HS-27A (cell line): Measurements from ENCODE around the gene EXTL1.

Source experiments
- DNase-seq: peaks from one replicate; pipeline ENCODE4 v3.0.0-alpha.2; 2012; ENCODE audit warnings: low read depth, missing footprints

Gene EXTL1

GRCh38 chr1:26025060-26025459 lies 3.5 kb downstream of the EXTL1 start:
- DNase-seq = no peak

DNA sequence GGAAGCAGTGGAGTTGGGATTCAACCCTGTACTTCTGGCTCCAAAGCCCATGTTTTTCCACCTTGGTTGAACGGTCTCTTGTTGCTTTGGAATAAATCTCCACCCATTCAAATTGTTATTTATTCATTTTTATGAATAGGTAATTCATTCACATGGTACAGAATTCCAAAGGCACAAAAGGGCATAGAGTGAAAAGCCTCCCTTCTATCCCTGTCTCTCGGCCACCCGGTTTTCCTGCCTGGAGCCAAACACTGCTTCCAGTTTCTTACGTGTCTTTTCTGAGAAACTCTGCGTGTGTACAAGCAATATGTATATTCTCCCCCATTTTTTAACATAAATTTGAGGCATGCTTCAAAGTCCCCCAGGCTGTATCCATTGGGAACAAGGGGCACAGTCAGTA lies 3.9 kb downstream of the EXTL1 start:
- DNase-seq = no peak

DNA sequence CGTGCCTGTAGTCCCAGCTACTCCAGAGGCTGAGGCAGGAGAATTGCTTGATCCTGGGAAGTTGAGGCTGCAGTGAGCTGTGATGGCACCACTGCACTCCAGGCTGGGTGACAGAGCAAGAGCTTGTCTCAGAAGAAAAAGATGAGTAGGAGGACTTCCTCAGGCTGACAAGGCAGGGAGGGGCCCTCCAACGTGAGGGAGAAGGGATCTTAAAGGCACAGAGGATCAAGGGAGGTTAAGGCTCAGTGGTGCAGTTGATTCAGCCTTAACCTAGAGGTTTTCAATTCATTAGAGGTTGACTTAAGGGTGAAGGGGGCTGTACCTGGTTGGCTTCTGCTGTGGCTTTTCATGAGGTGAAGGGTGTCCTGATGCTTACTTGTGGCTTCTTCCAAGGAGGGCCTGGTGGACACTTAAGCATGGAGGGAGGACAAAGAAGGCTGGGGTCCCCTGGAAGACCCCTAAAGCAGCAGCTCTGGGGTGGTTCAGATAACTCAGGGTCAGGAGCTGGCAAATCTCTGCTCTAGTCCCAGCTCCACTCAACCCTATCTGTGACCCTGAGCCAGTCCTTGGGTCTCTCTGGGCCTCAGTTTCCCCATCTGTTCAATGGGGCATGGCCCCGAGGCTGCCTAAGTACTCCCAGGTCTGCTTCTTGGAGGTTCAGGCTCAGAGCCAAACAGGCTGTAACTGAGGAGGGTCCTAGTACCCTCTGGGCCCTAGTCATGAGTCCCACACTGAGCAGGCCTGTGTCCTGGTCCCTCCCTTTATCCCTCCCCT lies 6.3 kb downstream of the EXTL1 start:
- DNase-seq = no peak

DNA sequence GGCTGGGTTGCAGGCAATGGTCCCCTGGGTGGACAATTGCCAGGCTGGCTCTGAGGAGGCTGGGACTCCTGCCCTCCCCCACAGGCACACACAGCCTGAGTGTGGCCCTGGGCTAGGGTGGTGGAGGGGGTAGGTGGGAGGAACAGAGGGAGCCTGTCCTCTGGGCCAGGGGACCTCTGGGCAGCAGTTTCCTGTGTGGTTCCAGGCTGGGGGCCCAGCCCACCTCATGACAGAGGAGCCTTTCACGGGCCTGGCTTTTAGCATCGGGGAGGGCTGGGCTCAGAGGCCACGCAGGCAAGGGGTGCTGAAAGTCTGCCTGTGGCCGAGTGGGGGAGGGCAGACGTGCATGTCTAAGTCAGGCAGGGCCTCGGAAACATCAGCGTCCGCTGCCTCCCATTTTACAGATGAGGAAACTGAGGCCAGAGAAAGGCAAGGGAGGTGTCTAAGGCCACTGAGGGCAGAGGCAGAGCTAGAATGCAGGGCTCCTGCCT lies 7.0 kb downstream of the EXTL1 start:
- DNase-seq = no peak

DNA sequence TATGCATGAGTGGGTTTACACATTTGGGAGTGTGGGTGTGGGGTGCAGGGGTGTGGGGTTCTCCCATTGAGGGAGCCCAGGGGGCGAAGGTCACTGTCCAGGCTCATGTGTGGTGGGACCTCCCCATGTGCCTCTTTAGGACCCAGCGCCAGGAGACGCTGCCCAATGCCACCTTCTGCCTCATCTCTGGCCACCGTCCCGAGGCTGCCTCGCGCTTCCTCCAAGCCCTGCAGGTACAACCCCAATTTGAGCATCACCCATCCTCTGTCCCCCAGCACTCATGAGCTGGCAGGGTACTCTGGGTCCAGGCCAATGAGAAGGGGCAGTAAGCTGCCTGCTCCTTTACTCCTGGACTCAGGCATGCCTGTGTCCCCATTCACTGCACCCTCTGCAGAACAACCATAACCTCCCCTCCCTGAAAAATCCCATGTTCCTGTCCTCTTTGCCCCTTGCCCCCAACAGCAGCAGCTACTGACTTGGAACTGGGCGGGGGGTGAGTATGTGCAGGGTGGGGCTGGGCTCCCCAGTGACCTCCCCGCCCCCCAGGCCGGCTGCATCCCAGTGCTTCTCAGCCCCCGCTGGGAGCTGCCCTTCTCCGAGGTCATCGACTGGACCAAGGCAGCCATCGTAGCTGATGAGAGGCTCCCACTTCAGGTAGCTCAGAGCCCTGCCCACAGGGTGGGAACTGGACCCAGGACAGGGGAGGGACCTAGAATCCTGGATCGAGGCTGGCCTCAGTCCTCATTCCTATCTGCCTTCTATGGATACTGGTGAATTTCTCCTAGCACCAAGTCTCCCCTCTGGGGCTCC lies 7.7 kb downstream of the EXTL1 start:
- DNase-seq = no peak

- no peak for DNase-seq
Measured at GRCh38 chr1:26029864-26030481, 8.4 kb downstream of the EXTL1 start.

- no peak for DNase-seq
Measured at GRCh38 chr1:26031196-26031595, 9.6 kb downstream of the EXTL1 start.

- no peak for DNase-seq
Measured at GRCh38 chr1:26031611-26032220, 10.1 kb downstream of the EXTL1 start.

DNA sequence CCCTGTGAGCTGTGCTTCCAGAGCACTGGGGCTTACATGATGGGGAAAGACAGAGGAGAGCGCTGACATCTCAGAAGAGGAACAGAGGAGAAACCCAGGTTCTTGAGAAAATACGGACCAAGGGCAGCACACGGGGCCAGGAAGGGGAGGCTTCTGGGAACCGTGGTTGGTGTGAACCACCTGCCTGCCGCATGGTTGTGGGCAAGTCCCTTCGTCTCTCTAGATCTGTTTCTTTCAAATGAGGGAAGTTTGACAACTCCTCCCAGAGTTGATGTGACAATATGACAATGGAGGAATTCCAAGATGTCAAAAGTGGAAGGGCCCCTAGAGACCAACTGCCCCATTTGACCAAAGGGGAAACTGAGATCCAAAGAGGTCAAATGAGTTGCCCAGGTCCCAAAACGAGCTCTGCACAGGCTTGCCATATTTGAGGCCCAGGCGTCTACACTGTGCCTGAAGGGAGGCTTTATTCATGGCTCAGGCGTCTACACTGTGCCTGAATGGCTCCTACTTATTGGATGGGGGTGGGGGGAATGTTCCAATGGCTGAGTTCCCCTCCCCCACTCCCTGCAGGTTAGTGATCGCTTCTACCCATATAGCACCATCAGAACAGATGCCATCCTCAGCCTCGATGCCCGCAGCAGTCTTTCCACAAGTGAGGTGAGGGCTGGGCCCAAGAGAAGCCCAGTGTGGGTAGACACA lies 11.2 kb downstream of the EXTL1 start:
- no peak for DNase-seq

DNA sequence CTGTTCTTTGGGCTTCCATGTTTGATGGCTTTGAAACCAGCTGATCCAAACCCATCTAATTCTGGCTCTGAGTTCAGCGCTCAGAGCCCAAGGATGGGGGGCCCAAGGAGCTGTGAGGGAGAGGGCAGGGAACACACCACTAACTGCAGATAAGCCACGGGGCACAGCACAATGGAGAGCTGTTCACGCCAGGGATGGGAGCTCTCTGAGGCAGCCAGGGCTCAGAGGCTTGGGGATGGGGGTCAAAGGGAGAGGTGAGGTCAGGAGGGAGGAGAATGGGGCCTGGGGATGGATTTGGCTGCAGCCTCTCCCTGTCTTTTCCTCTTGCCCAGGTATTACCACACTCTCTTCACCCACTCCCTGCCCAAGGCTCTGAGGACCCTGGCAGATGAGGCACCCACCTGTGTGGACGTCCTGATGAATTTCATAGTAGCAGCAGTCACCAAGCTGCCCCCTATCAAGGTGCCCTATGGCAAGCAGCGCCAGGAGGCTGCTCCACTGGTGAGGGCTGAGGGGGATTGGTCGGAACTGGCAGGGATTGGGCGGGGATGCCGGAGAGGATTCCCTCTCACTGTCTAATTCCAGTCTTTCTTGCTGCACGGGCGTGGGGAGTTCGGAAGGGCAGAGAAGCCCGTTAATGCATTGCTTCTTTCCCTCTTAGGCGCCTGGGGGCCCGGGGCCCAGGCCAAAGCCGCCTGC lies 13.1 kb downstream of the EXTL1 start:
- no peak for DNase-seq

- DNase-seq = peak; percentile 72
Measured at GRCh38 chr1:26035203-26035958, 13.8 kb downstream of the EXTL1 start.

DNA sequence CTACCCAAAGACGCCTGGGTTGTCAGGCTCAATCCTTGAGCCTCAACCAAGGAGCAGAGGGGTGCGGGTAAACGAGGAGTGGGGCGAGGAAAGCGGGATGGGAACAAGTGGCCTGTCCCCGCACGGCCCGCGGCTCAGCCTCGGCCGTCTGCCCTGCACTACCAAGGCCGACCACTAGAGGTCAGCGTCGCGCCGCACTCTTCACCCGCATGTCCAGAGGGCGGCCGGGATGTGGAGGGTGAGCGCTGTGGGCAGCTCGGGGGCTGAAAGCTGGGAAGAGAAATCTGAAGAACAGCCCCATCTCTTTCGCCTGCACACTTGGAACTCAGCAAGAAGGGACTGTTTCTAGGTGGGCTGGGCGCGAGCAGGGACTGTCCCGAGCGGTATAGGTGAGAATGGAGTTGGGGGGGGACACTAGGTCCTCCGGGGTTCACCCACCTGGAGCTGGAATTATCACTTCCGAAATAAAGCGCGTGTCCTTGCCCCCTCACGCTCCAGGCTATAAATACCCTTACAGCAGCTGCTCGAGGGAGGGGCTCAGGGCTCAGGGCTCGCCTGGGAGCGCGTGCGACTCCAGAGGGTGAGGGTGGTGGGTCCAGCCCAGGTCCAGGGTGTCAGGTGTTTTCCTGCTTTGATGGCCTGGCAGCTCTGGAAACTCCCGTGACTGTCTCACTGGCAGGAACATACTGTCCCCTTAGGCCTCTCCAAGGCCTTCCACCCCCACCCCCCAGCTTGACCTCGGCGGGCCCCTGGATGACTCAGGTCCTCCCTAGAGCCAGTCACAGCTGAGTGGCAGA lies 14.6 kb downstream of the EXTL1 start:
- DNase-seq = peak; percentile 59

- DNase-seq = no peak
Measured at GRCh38 chr1:26036756-26037281, 15.2 kb downstream of the EXTL1 start.

DNA sequence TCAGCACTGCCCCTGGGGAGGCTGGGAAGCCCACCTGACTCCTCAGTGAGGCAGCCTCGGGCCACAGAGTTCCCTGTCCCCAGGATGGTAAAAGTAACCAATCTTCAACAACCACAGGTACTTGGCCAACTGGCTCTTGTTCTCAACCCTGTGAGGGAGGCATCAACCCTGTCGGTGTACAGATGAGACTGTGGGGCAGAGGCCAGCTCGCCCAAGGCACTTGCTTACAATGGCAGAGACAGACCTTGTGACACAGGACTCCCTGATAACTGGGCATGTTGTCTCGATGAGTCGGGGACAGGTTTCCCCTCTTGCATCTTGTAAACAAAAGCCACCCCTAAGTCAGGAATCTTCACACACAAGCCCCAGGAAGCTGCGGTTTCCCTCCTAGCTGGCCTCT lies 16.3 kb downstream of the EXTL1 start:
- DNase-seq = no peak

DNA sequence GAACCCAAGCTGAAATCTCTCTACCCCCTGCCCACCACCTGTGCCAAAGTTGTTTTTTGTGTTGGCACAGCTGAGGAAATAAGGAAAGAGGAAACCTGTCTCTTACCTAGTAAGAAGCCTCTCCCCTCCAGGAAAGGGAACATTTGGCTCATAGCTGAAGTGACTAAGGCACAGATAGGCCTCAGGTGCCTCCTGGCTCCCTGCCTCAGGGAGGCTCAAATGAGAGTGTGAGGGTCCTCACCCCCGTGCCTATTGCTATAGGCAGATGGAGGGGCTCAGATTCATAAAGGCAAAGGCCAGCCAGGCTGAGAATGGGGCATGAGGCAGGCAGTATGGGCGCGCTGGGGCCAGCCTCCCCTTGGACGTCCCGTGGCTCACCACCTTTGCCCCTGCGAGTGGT lies 16.9 kb downstream of the EXTL1 start:
- DNase-seq = no peak

DNA sequence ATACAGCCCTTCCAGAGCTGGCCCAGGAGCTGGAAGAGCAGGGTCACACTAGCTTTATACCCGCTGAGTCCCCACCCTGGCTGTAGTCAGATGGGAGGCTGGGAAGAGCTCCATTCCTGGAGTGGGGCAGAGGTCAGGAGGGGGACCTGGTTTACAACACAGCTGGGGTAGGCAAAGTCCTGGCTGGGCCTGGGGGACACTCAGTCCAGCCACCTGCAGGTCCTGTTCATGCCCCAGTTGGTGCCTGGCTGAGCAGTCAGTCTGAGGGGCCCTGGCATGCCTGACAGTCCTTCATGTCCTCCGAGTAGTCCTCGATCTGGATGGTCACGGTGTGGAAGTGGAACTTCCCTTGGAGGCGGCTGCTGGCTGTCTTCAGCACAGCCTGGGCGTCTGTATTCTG lies 17.3 kb downstream of the EXTL1 start:
- no peak for DNase-seq

DNA sequence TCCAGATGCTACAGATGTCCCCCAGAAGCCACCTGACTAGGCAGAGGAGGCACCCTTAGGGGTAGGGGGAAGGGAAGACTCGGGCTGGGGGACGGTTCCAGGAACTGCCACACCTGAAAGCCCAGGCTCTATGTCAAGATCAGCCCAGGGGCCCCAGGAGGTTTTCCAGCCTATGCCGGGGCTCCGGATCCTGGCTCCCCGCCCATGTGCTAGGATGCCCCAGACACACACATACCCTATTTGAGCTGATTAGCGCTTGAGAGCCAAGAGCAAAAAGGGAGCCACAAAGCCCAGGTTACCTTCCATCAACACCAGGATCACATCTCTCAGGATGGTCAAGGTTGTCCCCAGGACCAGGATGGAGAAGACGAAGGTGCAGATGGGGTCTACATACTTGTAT lies 19.8 kb downstream of the EXTL1 start:
- DNase-seq = no peak

- DNase-seq = no peak
Measured at GRCh38 chr1:26041978-26042377, 20.4 kb downstream of the EXTL1 start.

- no peak for DNase-seq
Measured at GRCh38 chr1:26043765-26044164, 22.2 kb downstream of the EXTL1 start.
